Endothelial cell of umbilical vein (primary cell): ENCODE results near the gene CD2AP.
"Not testable (repeated sequence)": the region's sequence is repeated elsewhere in the genome, so short reads cannot be mapped to it uniquely, and the experiment has no call there.

ENCODE experiments used
- EZH2 ChIP-seq: IDR thresholded peaks from 2 replicates; pipeline ENCODE4 v1.6.1; 2012; ENCODE audit warnings: borderline replicate concordance, low read depth, mild to moderate bottlenecking, moderate library complexity, low read length, inconsistent platforms; ENCODE audit not compliant: severe bottlenecking
- FOS ChIP-seq: IDR thresholded peaks from 2 replicates; pipeline ENCODE4 v1.6.1; 2011; ENCODE audit warnings: mild to moderate bottlenecking, low read length, moderate library complexity, borderline replicate concordance; ENCODE audit not compliant: insufficient read depth
- GATA2 ChIP-seq: IDR thresholded peaks from 2 replicates; pipeline ENCODE4 v1.7.0; 2011; ENCODE audit warnings: low read depth, mild to moderate bottlenecking, moderate library complexity, mixed read lengths, low read length; ENCODE audit not compliant: insufficient read length, insufficient read depth
- POLR2A ChIP-seq: IDR thresholded peaks from 2 replicates; pipeline ENCODE4 v1.6.1; 2012; ENCODE audit warnings: low read depth, mild to moderate bottlenecking, control low read depth, low read length
- POLR2AphosphoS5 ChIP-seq: IDR thresholded peaks from 2 replicates; pipeline ENCODE4 v1.6.1; 2012; ENCODE audit warnings: low read depth, mild to moderate bottlenecking, control low read depth, low read length, moderate library complexity; ENCODE audit not compliant: insufficient read depth
- TF ChIP-seq, protein P1 (sequence below), 2 donors: IDR thresholded peaks; 1 replicate in 1 of 2; 2 replicates in 1 of 2; pipeline ENCODE4 v1.5.1; 2011; ENCODE audit warnings: low read length in 2 of 2, mild to moderate bottlenecking in 2 of 2, moderate library complexity in 2 of 2, control low read depth in 1 of 2, inconsistent platforms in 1 of 2, low read depth in 1 of 2; ENCODE audit not compliant: insufficient read depth in 1 of 2; ENCODE audit errors: extremely low read depth in 1 of 2

DNA sequence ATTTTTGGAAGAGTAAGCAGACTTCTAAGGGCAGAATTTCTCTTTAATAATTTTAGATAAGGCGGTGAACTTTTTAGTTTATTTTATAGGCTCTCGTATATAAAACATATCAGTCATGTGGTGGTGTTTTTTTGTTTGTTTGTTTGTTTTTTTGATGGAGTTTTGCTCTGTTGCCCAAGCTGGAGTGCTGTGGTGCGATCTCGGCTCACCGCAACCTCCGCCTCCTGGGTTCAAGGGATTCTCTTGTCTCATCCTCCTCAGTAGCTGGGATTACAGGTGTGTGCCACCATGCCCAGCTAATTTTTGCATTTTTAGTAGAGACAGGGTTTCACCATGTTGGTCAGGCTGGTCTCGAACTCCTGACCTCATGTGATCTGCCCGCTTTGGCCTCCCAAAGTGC is 3.6 kb downstream of the CD2AP start:
- TF ChIP-seq, protein P1, sequence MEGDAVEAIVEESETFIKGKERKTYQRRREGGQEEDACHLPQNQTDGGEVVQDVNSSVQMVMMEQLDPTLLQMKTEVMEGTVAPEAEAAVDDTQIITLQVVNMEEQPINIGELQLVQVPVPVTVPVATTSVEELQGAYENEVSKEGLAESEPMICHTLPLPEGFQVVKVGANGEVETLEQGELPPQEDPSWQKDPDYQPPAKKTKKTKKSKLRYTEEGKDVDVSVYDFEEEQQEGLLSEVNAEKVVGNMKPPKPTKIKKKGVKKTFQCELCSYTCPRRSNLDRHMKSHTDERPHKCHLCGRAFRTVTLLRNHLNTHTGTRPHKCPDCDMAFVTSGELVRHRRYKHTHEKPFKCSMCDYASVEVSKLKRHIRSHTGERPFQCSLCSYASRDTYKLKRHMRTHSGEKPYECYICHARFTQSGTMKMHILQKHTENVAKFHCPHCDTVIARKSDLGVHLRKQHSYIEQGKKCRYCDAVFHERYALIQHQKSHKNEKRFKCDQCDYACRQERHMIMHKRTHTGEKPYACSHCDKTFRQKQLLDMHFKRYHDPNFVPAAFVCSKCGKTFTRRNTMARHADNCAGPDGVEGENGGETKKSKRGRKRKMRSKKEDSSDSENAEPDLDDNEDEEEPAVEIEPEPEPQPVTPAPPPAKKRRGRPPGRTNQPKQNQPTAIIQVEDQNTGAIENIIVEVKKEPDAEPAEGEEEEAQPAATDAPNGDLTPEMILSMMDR (IDR thresholded peaks at IDR 0.05; ENCODE audit: extremely low read depth in 1 of 2, insufficient read depth in 1 of 2, low read depth in 1 of 2, low read length in 2 of 2), result not testable (repeated sequence)
- TF ChIP-seq POLR2AphosphoS5, EZH2, FOS, POLR2A, GATA2: not testable (repeated sequence)
